Measurements from ENCODE around the gene RNF14.

The RNF14 gene

GRCh38 chr5:141989720-141990119 lies 20.8 kb downstream of the RNF14 start:
- POLR2A ChIA-PET: interaction anchor here (0.6 kb wide), 1 partner anchor 349 kb away, joined by 5 read pairs; no protein-coding TSS in a partner anchor
- TF ChIP-seq CTCF (IDR thresholded peaks at IDR 0.05; ENCODE audit: control extremely low read depth, extremely low read depth, low read depth, missing control alignments): no peak
- DNase-seq (ENCODE audit: extremely low spot score): no peak
- CTCF ChIA-PET: interaction anchor here (0.9 to 17.9 kb wide), 14 partner anchors 9 to 354 kb away, joined by 3 to 225 read pairs (median 11); partner anchors contain the start of genes GNPDA1 and RNF14

- CTCF ChIA-PET: interaction anchor here (0.7 to 17.9 kb wide), 17 partner anchors 10 to 400 kb away, joined by 3 to 225 read pairs (median 7); partner anchors contain the start of genes GNPDA1, NDFIP1 and RNF14
- peak; percentile 54 for DNase-seq (ENCODE audit: extremely low spot score)
- POLR2A ChIA-PET: interaction anchor here (0.7 kb wide), 1 partner anchor 1385 kb away, joined by 4 read pairs; no protein-coding TSS in a partner anchor
- TF ChIP-seq CTCF (IDR thresholded peaks at IDR 0.05; ENCODE audit: control extremely low read depth, extremely low read depth, low read depth, missing control alignments): peak; percentile 70
These were observed 23.6 kb downstream of the RNF14 start for GRCh38 chr5:141992349-141992963.

DNA sequence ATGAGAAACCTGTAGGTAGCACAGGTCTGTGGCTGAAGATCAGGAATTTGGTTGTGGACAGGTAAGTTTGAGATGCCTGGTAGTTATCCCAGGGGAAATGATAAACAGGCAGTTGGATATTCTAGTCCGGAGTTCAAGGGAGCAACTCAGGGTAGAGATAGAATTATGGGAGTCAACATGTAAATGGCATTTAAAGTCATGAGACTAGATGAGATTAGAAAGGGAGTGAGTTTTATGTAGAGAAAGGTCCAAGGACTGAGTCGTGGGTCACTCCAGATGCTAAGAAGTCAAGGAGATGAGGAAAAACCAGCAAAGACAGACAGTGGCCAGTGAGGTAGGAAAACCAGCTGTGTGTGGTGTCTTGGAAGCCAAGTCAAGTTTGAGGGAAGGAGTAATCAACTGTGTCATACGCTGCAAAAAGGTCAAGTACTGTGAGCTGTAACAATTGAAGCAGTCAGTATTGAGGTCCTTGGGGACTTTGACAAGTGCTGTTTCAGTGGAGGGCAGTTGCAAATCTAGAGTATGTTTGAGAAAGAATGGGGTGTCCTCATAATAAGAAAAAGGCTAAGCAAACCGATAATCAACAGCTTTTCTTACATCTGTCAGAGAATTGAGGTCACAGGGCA lies 25.7 kb downstream of the RNF14 start:
- ChIA-PET CTCF (interaction anchor here (1.0 to 17.9 kb wide), 5 partner anchors 17 to 151 kb away, joined by 4 to 225 read pairs (median 7); partner anchors contain the start of genes GNPDA1 and RNF14), POLR2A (no interaction called here)
- TF ChIP-seq CTCF (IDR thresholded peaks at IDR 0.05; ENCODE audit: control extremely low read depth, extremely low read depth, low read depth, missing control alignments): no peak
- DNase-seq (ENCODE audit: extremely low spot score): no peak

DNA sequence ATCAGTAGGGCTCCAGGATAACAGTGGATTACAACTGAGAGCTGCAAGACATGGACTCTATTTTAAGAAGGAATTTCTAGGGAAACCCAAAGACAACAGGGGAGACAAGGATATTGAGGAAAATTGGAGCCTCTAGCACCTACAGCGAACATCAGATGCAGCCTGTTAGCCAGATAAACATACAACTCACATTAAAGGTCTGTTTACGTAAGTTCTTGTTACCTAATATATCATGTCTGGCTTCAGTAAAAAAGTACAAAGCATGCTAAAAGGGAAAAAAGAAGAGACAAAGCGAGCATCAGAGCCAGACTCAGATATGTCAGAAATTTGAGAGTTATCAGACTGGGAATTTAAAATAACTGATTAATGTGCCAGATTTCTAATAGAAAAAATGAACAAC lies 26.8 kb downstream of the RNF14 start:
- CTCF ChIA-PET: interaction anchor here (1.0 to 17.9 kb wide), 3 partner anchors 16 to 35 kb away, joined by 4 to 225 read pairs (median 5); partner anchors contain the start of genes GNPDA1 and RNF14
- no peak for DNase-seq (ENCODE audit: extremely low spot score)
- POLR2A ChIA-PET: no interaction called here
- no peak for TF ChIP-seq CTCF (IDR thresholded peaks at IDR 0.05; ENCODE audit: control extremely low read depth, extremely low read depth, low read depth, missing control alignments)

GRCh38 chr5:141997358-141997960 lies 28.6 kb downstream of the RNF14 start:
- POLR2A ChIA-PET: no interaction called here
- DNase-seq (ENCODE audit: extremely low spot score): no peak
- CTCF ChIA-PET: interaction anchor here (1.0 to 17.9 kb wide), 4 partner anchors 13 to 151 kb away, joined by 3 to 225 read pairs (median 5); partner anchors contain the start of gene GNPDA1
- no peak for TF ChIP-seq CTCF (IDR thresholded peaks at IDR 0.05; ENCODE audit: control extremely low read depth, extremely low read depth, low read depth, missing control alignments)

DNA sequence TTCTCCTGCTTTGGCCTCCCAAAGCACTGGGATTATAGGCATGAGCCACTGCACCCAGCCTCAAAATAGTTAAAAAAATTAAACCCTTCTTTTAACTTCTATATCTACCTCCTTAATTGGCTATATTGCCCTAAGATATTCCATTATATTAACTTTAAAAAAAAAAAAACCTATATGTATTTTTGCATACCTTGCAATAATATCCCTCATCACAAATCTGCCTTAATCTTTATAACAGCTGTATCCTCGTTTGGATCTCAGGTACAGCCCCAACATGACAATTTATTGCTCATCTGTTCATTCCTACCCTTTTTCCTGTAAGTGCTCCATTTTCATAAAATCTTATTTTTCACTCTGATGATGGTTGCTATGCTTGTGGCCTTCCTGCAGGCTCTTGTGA lies 31.3 kb downstream of the RNF14 start:
- CTCF ChIA-PET: interaction anchor here (1.0 to 17.9 kb wide), 6 partner anchors 10 to 145 kb away, joined by 3 to 225 read pairs (median 6); partner anchors contain the start of genes GNPDA1 and RNF14
- DNase-seq (ENCODE audit: extremely low spot score): no peak
- POLR2A ChIA-PET: no interaction called here
- no peak for TF ChIP-seq CTCF (IDR thresholded peaks at IDR 0.05; ENCODE audit: control extremely low read depth, extremely low read depth, low read depth, missing control alignments)
